ENCODE results near the gene TMEM72.

The TMEM72 gene

DNA sequence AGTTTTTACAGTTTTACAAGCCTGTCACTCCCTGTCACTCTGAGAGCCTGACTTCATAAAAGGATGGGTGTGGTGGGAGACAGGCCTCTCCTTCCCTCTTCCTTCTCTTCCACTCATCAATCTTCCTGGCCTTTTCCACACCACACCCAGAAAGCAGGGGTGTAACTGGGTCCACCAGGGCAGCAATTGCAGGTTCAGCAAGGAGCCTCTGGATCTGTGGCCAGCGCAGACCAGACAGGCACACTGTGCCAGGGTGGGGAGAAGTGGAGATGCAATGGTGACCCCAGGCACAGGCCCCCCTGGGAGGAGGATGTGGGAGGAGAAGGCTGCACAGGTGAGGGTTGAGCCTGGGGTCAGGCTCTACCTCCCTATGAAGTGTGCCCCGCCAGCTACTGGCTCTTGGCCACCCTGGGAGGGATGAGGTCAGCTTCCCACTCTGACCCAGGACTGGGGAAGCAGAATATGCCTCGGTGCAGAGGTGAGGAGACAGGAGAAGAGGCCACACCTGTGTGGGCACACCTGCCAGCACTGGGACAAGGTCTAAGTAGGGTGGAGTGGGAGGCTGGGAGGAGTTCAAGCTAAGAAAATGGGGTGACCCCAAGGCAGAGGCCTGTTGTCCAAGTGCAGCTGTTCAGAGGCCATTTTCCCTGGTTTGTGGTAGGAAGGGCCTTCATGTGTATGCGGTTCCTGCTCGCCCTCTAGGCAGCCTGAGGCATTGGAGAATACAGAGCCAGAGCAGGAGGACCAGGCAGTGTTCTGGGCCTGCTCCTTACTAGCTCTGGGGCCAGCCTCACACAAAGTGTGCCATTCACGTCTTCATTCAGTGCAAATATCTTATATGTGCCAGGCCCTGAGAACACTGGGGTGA lies 20.2 kb upstream of the TMEM72 start:
- DNase-seq: no peak

DNA sequence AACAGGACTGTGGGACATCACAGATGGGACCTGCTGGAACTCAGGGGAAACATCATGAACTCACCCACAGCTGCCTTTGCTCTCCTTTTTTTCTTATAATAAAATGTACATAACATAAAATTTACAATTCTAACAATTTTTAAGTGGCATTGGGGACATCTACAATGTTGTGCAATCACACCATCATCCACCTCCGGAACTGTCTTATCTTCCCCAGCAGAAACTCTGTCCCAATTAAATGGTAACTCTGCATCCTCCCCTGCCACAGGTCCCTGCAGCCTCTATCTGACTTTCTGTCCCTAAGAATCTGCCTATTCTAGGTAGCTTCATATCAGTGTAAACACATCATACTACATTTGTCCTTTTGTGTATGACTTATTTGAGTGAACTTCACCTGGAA lies 19.4 kb upstream of the TMEM72 start:
- no peak for DNase-seq

DNA sequence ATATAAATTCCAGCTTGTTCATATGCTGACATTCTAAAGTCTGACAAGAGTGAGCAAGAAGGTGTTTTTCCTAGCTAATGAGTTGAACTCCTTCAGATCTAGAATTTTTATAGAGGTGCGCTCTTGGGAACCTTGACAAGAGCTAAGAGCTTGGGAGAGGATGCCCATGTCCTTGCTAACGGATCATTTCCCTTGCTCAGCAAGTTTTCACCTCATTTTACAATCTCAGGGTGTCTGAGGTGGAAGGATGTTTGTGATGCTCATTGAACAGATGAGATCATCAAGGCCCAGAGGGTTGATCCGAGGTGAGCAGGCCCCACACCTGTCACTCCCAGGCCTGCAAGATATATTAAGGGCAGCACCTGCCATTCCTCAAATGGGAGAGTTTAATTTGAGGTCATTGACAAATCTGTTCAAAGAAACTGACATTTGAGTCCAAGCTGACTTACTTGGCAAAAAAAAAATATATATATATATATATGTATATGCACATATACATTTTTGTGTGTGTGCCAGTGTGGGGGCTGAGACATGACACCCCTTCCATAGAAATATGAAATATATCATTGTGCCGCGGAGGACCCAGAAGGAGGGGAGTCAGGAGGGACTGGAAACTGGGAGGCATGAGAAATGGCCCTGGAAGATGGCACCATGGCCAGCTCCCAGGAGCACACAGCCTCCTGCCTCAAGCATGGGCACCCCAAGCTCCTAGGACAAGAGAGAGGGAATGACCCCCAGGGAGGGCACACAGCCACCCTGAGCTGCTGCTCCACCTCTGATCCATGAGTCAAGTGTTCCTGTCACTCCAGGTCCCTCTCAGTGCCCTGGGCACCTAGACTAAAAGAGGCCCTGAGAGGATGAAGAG lies 17.3 kb upstream of the TMEM72 start:
- no peak for DNase-seq

DNA sequence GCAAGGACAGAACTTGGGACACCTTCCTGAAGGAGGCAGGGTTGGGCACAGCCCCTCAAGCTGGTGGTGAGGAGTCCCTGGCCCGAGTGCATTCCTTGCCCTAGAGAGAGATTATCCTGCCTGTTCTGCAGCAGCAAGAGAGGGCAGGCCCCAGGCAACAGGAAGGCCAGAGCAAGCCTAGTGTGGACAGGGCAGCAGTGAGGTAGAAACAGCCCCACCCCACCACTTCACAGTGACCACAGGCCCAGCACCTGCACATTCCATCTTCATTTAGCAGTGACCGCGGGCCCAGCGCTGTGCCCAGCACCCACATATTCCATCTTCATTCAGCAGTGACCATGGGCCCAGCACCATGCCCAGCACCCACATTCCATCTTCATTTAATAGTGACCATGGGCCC lies 16.4 kb upstream of the TMEM72 start:
- no peak for DNase-seq

DNA sequence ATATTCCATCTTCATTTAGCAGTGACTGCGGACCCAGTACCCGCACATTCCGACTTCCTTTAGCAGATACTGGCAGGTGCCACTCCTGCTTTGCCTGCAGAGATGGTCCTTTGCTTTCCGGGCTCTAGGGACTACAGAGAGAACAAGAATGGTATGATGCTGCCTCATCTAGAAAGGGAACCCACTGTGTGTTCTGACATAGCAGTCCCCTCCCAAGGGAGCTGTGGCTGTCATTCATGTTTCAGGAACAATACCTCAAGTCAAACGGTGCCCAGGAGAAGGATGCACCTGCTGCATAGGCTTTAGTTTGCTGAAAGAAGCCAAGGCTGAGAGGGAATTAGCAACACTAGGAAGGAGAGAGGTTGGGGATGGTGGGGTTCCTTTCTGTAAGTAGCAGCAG lies 15.9 kb upstream of the TMEM72 start:
- no peak for DNase-seq

DNA sequence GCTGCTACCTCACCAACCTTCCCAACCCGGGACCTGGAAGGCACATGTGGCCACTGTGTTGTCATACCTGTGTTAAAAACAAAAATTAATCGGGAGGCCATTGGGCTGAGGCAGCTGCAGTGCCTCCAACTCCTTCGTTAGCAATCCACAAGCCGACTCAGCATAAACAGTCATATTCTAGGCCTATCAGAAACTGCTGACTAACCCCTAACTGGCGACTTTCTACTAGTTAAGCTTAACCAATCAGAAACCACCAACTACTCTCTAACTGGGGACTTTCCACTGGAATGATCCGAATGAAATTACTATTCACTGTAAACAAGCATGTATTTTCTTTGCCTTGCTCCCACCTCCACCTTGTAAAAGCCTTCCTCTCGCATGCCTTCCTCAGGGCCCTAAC lies 14.1 kb upstream of the TMEM72 start:
- DNase-seq: no peak

DNA sequence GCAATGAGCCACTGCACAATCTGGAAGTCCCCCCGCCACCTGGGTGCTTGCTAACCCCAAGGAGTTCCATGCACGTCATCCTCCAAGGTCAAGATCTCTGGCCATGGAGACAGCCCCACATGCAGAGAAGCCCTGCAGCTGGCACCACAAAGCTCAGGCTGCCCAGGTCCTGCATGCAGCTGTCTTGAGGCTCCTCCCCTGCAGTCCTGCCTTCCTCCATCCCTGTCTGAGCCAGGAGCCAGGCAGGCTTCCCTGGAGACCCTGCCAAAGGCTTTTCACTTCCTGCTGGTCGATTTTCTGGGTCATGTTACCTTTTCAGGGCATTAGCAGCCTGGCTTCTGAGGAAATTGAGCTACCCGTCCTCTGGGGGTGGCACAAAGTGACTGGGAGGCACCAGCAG lies 12.5 kb upstream of the TMEM72 start:
- no peak for DNase-seq

DNA sequence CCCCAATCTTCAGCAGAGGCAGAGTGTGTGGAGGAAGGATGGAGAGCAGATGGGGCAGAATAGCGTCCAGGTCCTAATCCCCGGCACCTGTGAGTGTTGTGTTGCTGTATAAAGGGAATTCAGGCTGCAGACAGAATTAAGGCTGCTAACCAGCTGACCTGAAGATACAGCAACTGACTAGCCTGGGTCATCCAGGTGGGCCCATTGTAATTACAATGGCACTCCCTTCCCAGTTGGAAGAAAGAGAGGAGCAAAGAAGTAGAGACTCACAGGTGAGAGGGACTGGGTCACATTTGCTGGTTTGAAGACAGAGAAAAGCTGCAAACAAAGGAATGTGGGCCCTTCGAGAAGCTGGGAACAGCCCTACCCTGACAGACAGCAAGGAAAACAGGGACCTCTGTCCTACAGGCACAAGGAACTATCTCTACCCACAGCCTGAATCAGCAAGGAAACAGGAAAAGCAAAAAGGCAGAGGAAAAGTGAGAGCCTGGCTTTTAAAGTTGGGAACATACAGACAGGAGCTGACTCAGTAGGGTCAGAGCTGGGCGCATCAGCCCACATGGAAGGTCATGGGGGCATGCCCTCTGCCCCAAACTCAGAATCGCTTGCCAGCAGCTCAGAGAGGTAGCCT lies 11.6 kb upstream of the TMEM72 start:
- no peak for DNase-seq

DNA sequence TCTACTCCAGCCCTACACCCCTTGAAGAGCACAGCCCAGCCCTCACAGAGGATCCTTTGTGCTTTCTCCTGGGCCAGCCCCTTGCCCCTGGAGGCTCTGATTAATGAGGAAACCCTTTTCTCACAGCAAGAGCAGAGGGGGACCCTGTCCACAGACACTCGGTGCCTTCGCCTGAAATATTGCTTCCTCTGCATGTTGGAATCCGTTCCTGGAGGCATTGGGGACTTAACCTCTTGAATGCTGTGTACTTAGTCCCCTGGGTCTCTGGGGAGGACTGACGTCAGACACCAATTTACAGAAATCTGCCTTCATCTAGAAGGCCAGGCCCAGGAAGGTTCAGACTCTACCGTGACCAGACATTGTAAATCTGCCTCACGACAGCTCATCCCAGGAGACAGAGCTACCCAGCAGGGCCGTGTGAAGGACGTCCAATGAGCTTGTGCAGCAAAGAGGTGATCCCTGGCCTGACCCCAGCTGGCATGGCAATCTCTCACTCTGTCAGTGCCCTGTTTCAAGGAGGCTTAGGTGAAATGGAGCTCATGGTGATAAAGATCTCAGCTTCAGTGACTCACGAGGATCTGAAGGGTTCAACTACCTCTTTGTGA lies 8.1 kb upstream of the TMEM72 start:
- DNase-seq: no peak

DNA sequence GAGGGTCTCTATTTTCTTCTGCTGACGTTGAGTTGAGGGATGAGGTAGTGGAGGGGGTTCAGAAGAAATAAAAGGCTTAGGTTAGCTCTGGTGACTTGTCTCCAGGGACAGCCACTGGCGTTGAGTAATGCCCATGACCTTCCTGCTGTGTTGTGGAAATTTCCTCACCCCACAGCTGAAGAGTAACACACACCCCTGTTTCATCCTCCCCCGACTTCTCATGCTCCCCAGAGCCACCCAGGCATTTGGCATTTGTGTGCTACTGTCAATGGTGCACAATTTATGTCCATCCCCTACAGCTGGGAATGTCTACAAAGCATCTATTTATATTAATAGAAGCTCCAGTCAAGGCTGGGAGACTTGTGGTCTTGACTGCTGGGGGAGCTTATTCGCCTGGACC lies 4.7 kb upstream of the TMEM72 start:
- no peak for DNase-seq

DNA sequence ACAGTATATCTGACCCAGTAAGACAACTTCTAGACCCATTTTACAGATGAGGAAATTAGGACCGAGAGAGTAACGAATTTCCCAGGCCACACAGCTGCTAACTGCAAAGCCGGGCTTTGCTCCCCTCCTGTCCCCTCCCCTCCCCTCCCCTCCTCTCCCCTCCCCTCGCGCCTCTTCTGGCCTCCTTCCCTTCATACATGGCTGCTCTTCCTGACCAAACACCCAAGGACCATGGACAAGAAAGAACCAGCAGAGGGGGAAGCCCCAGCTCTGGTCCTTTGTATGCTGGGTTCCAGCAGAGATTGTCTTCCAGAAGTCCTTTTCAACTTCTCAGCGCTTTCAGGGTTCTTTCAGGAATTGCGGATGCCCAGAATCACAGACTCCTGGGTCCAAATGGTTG lies 3.6 kb upstream of the TMEM72 start:
- DNase-seq: no peak

DNA sequence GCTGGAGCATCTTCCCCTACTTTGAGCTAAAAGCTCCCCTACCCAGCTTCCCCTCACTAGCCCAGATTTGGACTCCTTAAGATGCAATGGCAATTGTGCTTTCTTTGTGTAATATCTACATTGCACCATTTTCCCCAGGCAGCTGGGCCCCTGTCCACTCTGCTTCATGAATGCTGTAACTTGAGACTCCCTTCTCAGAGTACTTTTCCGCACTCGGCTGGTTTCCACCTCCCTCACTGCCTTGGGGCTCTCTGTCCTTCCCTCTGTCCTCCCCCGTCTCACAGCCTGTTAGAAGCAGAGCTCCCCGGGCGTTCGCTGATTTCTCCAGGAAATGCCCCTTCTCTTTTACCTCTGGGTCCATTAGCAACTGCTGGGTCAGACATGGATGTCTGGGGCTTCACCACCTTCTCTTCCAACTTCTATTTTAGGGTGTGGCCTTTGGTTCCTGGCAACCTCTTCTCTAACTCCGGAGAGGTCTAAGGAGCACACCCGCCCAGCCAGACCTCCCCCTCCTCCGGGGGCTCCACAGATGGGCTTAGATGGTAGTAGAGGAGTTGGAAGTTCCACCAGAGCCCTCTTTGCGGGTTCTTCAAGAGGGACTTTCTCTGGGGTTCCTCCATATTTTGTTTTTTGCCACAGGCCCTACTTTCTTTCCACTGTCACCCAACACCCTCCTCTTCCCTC lies 2.9 kb upstream of the TMEM72 start:
- no peak for DNase-seq

DNA sequence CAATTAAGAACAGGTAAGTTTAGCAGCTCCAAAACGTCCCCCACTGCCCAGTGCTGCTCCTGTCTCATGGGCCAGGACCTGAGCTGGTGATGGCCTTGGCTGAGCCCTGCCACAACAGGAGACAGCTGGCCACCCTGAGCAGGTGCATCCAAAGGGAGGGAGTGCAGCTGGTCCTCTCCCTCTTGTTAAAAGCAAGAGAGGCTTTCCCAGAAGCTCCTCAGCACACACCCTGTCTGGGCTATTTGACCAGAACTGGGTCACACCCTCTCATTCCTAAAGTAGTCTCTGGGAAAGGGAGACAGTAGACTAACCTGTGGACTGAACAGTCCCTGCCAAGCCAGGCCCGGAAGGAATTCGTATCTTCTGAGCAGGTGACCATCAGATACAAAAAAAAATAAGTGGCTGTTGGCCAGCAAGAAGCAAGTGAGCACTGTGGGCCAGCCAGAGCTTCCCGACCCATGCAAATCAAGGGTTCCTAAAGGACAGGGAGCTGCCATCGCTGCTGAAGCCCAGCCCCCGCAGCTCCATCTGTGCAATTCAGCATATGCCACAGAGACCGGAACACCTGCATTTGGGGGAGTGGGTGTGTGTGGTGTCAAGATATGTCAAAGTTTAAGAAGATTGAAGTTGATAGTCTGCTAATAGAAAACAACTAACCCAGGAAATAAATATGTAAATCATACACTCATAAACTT lies 2.1 kb upstream of the TMEM72 start:
- no peak for DNase-seq

DNA sequence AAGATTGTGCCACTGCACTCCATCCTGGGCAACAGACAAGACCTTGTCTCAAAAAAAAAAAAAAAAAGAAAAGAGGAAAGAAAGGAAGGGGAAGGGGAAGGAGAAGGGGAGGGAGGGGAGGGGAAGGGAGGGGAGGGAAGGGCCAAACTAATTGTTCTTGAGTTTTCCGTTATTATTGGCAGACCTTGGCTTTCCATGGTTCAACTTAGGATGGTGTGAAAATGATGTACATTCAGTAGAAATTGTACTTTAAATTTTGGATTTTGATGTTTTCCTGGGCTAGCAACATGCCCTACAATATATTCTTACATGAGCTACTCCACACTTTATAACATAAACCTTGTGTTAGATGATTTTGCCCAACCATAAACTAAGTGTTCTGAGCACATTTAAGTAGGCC lies 1.2 kb upstream of the TMEM72 start:
- no peak for DNase-seq

DNA sequence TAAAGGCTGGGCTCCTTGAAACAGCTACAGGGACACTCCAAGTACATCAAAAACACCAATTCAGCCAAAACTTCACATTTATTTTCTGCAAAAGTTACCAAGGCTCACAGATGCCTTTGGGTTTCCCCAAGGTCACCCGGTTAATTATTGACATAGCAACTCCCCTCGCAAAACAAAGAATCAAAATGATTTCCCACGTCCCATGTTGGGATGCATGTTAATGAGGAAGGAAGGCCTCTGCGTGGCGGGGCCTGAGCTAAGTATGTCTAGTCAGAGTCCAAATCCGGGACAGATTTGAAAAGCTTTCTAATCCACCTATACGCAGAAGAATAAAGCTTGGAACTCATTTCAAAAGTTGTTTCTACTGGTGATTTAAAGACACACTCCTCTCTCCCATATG lies 535 bp upstream of the TMEM72 start:
- DNase-seq: no peak

DNA sequence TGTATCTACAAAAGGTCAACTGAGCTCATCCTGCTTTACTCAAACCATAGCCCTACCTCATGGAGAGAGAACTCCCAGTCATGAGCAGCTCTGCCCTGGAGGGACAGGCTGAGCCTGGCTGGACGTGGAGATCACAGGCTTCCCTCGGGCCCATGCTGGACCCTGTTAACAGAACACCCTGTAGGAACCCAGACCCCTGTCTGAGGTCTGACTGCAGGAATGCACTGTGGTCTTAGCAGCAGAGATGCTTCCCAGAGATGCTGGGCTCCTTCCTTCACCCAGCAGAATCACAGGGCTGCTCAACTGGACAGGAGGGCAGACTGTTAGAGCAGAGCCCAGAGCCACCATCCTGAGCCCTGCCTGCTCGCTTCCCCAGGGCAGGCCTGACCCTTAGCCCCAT lies 814 bp downstream of the TMEM72 start:
- no peak for DNase-seq

DNA sequence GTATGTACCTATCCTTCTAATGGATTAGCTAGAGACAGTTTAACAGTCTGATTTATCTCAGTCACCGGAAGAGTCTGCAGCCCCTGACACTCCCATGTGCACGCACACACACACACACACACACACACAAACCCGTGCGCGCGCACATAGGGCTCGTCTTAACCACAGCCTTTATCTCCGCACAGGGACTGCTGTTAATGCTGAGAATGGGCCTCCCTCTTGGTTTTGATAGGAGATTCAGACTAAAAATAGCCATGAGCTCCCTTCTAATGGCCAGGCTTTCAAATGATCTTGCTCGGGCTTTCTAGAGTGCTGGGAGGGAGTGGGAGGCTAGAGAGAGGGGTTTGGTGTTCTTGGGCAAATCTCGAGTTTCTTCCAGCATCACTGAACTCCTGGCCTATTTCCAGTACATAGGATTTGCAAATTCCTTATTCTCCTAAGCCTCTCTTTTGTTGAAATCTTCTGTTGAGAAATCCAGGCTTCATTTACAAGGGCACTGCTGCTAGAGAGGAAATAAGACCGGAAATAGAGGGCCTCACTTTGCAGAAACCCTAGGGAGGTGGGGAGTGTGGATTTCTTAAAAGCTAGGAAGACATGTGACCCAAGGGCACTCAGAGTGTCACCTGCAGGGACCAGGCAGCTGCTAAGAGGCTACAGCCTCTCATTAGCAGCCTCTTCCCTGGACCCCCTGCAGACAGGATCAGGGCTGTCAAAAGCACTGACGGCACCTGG lies 2.4 kb downstream of the TMEM72 start:
- DNase-seq: peak; percentile 57

DNA sequence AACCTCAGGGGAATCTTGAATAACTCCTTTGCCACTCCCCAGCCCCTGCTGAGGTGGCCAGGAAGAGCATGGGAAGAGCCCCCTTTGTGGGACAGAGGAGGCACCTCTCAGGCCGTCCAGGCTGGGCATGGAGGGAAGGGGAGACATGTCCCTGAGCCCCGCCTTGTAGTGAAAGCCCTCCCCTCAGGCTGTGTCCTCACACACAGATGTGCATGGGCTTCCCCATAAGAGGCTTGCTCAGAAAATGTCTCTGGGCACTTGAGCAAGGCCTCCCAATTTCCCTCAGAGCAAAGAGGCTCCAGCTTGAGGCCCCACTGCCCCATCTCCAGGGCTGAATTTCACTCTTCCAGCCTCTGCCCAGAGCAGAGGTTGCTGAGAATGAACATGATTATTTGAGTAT lies 3.8 kb downstream of the TMEM72 start:
- no peak for DNase-seq

DNA sequence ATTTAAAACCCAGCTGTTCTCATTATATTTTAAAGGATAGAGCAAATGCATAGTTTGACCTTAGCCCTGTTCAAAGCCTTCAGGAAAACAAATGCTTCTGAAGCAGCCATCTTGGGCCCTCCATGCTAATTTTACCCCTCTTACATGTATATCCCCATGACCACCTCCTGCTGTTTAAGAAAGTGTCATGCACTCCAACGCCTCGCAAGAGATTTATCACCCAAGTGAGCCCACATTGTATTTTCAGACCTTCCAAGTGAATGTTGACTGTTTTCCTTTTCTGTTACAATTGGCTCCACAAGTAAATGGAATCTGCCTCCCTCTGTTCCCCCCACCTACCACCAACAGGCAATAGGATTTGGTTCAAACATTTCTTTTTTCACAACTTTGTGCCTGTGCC lies 5.3 kb downstream of the TMEM72 start:
- no peak for DNase-seq

DNA sequence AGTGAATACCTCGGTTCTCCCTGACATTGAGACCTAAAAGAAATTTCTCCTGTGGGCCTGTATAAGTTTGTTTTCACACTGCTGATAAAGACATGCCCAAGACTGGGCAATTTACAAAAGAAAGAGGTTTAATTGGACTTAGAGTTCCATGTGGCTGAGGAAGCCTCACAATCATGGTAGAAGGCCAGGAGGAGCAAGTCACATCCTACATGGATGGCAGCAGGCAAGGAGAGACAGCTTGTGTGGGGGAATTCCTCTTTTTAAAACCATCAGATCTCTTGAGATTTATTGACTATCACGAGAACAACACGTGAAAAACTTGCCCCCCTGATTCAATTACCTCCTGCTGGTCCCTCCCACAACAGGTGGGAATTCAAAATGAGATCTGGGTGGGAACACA lies 6.7 kb downstream of the TMEM72 start:
- DNase-seq: no peak

DNA sequence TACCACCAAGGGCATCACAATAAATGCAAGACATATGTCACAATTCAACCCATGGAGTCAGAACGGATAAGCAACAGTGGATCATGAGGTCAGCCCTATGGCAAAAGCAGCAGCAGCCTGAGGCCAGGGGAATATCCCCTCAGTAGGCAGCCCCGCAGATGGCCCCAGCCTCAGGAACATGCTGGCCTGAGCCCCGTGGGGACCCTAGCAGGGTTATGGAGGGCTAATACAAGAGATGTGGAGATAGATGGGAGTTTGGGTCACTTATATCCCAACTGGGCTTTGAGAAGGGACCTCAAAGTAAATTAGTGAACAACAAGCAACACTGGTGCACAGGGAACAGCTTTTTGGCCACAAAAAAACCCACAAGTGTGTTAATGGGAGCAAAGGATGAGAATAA lies 9.1 kb downstream of the TMEM72 start:
- no peak for DNase-seq
